Gastrocnemius medialis (tissue), 4 donors: ENCODE results near the gene PHACTR3. TPM values are rescaled to one million over a fixed set of nuclear protein-coding genes. Genes with fewer than 3 reads are reported as not detected.

Experiments
- ATAC-seq, 2 donors: fragments of 150-250 bp; one replicate each; pipeline ENCODE4 v1.9.1; 2016
- DNase-seq, 2 donors: peaks; one replicate each; pipeline ENCODE4 v3.0.0-alpha.2; 2019
- H3K27ac ChIP-seq, 4 donors: fragments of 200-600 bp; sonication (generic); 1 replicate in 1 of 4; 2 replicates in 3 of 4; pipeline ENCODE4 v1.5.1; 2016 to 2018; ENCODE audit warnings: mild to moderate bottlenecking in 2 of 4, moderate library complexity in 1 of 4
- H3K27me3 ChIP-seq, 3 donors: fragments of 200-600 bp; sonication (generic) in 2 of 3; 1 replicate in 1 of 3; 2 replicates in 2 of 3; pipeline versions ENCODE4 v1.5.1 to v1.6.0; 2016 to 2019; ENCODE audit warnings: mild to moderate bottlenecking in 1 of 3, moderate library complexity in 1 of 3
- H3K36me3 ChIP-seq, 2 donors: fragments of 200-600 bp; sonication (generic) in 1 of 2; one replicate each; pipeline ENCODE4 v1.5.1; 2017 to 2018
- H3K4me1 ChIP-seq, 2 donors: fragments of 200-600 bp; sonication (generic) in 1 of 2; one replicate each; pipeline ENCODE4 v1.5.1; 2016 to 2017; ENCODE audit warnings: mild to moderate bottlenecking in 2 of 2
- H3K4me3 ChIP-seq, 4 donors: fragments of 200-600 bp; sonication (generic) in 3 of 4; 1 replicate in 1 of 4; 2 replicates in 3 of 4; pipeline ENCODE4 v1.5.1; 2016 to 2019; ENCODE audit warnings: mild to moderate bottlenecking in 2 of 4
- H3K9me3 ChIP-seq, 3 donors: fragments of 200-600 bp; sonication (generic) in 2 of 3; 1 replicate in 1 of 3; 2 replicates in 2 of 3; pipeline ENCODE4 v1.5.1; 2016 to 2019
- CTCF ChIP-seq, 5 experiments: fragments of 450-650 bp in 3 of 5; fragments of 200-600 bp in 2 of 5; sonication (generic) in 2 of 5; IDR thresholded peaks in 4 of 5; conservative IDR thresholded peaks in 1 of 5; 1 replicate in 4 of 5; 2 replicates in 1 of 5; pipeline ENCODE4 v1.5.1; 2016 to 2019; ENCODE audit warnings: antibody characterized with exemption in 5 of 5, mild to moderate bottlenecking in 3 of 5, moderate library complexity in 3 of 5
- POLR2A ChIP-seq, 2 donors: fragments of 450-650 bp; IDR thresholded peaks; one replicate each; pipeline ENCODE4 v1.6.1; 2017; ENCODE audit warnings: antibody characterized with exemption in 2 of 2, mild to moderate bottlenecking in 2 of 2, moderate library complexity in 2 of 2
- in situ Hi-C, 4 donors: fragments of 200-750 bp; cut with MboI; loops; one replicate each; pipeline versions ENCODE4 v1.15.0 to v1.8.0; 2017; ENCODE audit warnings: low sequenced_read_pairs in 4 of 4
- intact Hi-C: fragments of 100-400 bp; cut with DNase I; formaldehyde crosslinking; loops from one replicate; pipeline ENCODE4 v1.15.1; 2023; ENCODE audit warnings: low total_unique reads
- total RNA-seq, 4 donors: library from RNA; depleted of rRNA; stranded (reverse); fragments of >200 nt; gene quantifications; one replicate each; pipeline versions ENCODE4 v1.1.0 to v1.2.3, GENCODE V29; 2016

Gene PHACTR3
- total RNA-seq, 4 donors from 2014 or later, result 0.24 to 1.1 (median 0.59) TPM; not detected in 1

DNA sequence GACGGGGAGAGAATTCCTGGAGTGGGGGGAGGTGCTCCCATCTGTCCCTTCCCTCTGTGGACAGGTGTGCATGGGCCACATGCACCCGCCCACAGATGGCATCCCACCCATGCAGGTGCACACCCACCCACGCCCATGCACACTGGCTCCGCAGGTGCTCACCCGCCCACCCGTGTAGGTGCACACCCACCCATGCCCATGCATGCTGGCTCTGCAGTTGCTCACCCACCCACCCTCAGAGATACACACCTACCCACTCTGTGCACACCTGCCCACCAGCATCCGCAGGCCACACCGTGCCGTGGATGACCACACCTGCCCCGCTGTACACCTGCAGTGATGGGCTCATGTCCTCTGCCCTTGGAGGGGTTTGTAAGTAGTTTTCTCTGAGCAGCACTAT, 132.0 kb downstream of the PHACTR3 start:
- in situ Hi-C loops (no loop called here), intact Hi-C loops (no loop called here)
- ATAC-seq (no peak), DNase-seq (no peak)
- no peaks in the 10 kb centered on the region for H3K9me3 ChIP-seq
- no peak overlapping the region for H3K27ac ChIP-seq
- H3K36me3 ChIP-seq, result no peaks in the 10 kb centered on the region
- no peak overlapping the region for H3K4me3 ChIP-seq
- H3K27me3 ChIP-seq, result peaks cover 0 to 3% (median 0%) of the 10 kb centered on the region in 3 donors
- H3K4me1 ChIP-seq, result no peaks in the 10 kb centered on the region
- TF ChIP-seq POLR2A (IDR thresholded peaks at IDR 0.05), result no peak
- TF ChIP-seq CTCF (IDR thresholded peaks at IDR 0.05 in 4 of 5, conservative IDR thresholded peaks at IDR 0.05 in 1 of 5), result no peak

- TF ChIP-seq POLR2A (IDR thresholded peaks at IDR 0.05), result no peak
- no peak for TF ChIP-seq CTCF (IDR thresholded peaks at IDR 0.05 in 4 of 5, conservative IDR thresholded peaks at IDR 0.05 in 1 of 5)
- intact Hi-C loops (no loop called here), in situ Hi-C loops (no loop called here)
- ATAC-seq (no peak), DNase-seq (no peak)
- Histone ChIP-seq H3K27me3 (peaks cover 0 to 3% (median 0%) of the 10 kb centered on the region in 3 donors), H3K4me1 (no peaks in the 10 kb centered on the region), H3K36me3 (no peaks in the 10 kb centered on the region), H3K27ac (no peak overlapping the region), H3K4me3 (no peak overlapping the region), H3K9me3 (no peaks in the 10 kb centered on the region)
Measured at GRCh38 chr20:59737073-59737666, 132.8 kb downstream of the PHACTR3 start.

- H3K27ac ChIP-seq, result no peak overlapping the region
- H3K36me3 ChIP-seq, result no peaks in the 10 kb centered on the region
- TF ChIP-seq CTCF (IDR thresholded peaks at IDR 0.05 in 4 of 5, conservative IDR thresholded peaks at IDR 0.05 in 1 of 5) (no peak), POLR2A (IDR thresholded peaks at IDR 0.05) (no peak)
- DNase-seq, result no peak
- H3K9me3 ChIP-seq, result no peaks in the 10 kb centered on the region
- intact Hi-C loops (no loop called here), in situ Hi-C loops (no loop called here)
- peaks cover 0 to 3% (median 0%) of the 10 kb centered on the region in 3 donors for H3K27me3 ChIP-seq
- no peak overlapping the region for H3K4me3 ChIP-seq
- no peak for ATAC-seq
- no peaks in the 10 kb centered on the region for H3K4me1 ChIP-seq
Measured at GRCh38 chr20:59737816-59738215, 133.5 kb downstream of the PHACTR3 start.

DNA sequence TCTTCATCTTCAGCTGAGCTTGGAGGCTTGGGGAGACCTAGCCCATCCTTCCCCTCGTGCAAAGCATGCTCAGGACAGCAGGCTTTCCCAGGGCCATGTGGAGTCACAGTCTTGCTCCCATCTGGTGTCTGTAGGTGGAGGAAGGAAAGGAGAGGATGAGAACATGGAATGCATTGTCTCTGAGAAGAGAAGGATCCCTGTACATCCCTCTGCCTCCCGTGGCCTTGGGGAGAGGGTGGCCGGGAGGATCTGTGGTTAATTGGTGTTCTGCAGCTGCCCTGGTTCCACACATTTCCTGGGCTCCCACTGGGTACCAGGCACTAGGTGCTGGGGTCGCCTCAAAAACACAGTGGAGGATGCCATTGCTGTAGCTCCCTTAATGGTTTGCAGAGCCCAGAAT, 134.5 kb downstream of the PHACTR3 start:
- in situ Hi-C loops (no loop called here), intact Hi-C loops (no loop called here)
- Histone ChIP-seq H3K4me3 (no peak overlapping the region), H3K9me3 (no peaks in the 10 kb centered on the region), H3K27ac (no peak overlapping the region), H3K4me1 (no peaks in the 10 kb centered on the region), H3K36me3 (no peaks in the 10 kb centered on the region), H3K27me3 (peaks cover 0 to 3% (median 0%) of the 10 kb centered on the region in 3 donors)
- TF ChIP-seq CTCF (IDR thresholded peaks at IDR 0.05 in 4 of 5, conservative IDR thresholded peaks at IDR 0.05 in 1 of 5) (no peak), POLR2A (IDR thresholded peaks at IDR 0.05) (no peak)
- DNase-seq, result no peak
- no peak for ATAC-seq

GRCh38 chr20:59740621-59741020, 136.3 kb downstream of the PHACTR3 start:
- in situ Hi-C loops, result no loop called here
- ATAC-seq (no peak), DNase-seq (no peak)
- H3K36me3 ChIP-seq, result no peaks in the 10 kb centered on the region
- no peak for TF ChIP-seq CTCF (IDR thresholded peaks at IDR 0.05 in 4 of 5, conservative IDR thresholded peaks at IDR 0.05 in 1 of 5)
- TF ChIP-seq POLR2A (IDR thresholded peaks at IDR 0.05), result no peak
- H3K9me3 ChIP-seq, result no peaks in the 10 kb centered on the region
- no peak overlapping the region for H3K4me3 ChIP-seq
- no peak overlapping the region for H3K27ac ChIP-seq
- intact Hi-C loops, result no loop called here
- H3K4me1 ChIP-seq, result no peaks in the 10 kb centered on the region
- peaks cover 0 to 3% (median 0%) of the 10 kb centered on the region in 3 donors for H3K27me3 ChIP-seq
